Activated naive CD8-positive, alpha-beta T cell treated with anti-CD3 and anti-CD28 coated beads, Interleukin-2, amount 10 ng/mL, durations not matched to agents 7 days and 5 days (primary cell): ENCODE data around the gene MAD2L1BP. TPM values are rescaled to one million over a fixed set of nuclear protein-coding genes. Genes with fewer than 3 reads are reported as not detected.

ENCODE experiments used
- ATAC-seq: fragments of 150-1000 bp; cut with Tn5 transposase; one replicate; pipeline ENCODE4 v1.10.0; 2021; ENCODE audit warnings: low read depth, moderate library complexity
- POLR2A ChIA-PET: fragments of 350-600 bp; sonication (Branson Sonifier 250); formaldehyde crosslinking; loops from one replicate; lab custom pipeline; 2021; ENCODE audit warnings: antibody characterized with exemption; lab: Charles Lee
- DNase-seq: peaks from one replicate; pipeline ENCODE4 v3.0.0; 2021
- H3K27ac Mint-ChIP-seq: one replicate; pipeline ENCODE4 v1.8.0; 2022; ENCODE audit warnings: mild to moderate bottlenecking, mixed read lengths
- H3K27me3 Mint-ChIP-seq: one replicate; pipeline ENCODE4 v1.8.0; 2022; ENCODE audit warnings: mild to moderate bottlenecking, moderate library complexity, mixed read lengths
- H3K36me3 Mint-ChIP-seq: one replicate; pipeline ENCODE4 v1.8.0; 2021; ENCODE audit warnings: mild to moderate bottlenecking, mixed read lengths
- H3K4me1 Mint-ChIP-seq: one replicate; pipeline ENCODE4 v1.8.0; 2021; ENCODE audit warnings: mixed read lengths
- H3K4me3 Mint-ChIP-seq: one replicate; pipeline ENCODE4 v1.8.0; 2022; ENCODE audit warnings: mild to moderate bottlenecking, moderate library complexity, mixed read lengths
- H3K9me3 Mint-ChIP-seq: one replicate; pipeline ENCODE4 v1.8.0; 2021; ENCODE audit warnings: mixed read lengths
- total RNA-seq, 2 experiments: library from RNA; stranded (reverse); gene quantifications; one replicate each; pipeline ENCODE4 v1.2.3, GENCODE V29; 2021

The MAD2L1BP gene
- total RNA-seq, 2 experiments from 2014 or later = 39.7 to 40.2 TPM

DNA sequence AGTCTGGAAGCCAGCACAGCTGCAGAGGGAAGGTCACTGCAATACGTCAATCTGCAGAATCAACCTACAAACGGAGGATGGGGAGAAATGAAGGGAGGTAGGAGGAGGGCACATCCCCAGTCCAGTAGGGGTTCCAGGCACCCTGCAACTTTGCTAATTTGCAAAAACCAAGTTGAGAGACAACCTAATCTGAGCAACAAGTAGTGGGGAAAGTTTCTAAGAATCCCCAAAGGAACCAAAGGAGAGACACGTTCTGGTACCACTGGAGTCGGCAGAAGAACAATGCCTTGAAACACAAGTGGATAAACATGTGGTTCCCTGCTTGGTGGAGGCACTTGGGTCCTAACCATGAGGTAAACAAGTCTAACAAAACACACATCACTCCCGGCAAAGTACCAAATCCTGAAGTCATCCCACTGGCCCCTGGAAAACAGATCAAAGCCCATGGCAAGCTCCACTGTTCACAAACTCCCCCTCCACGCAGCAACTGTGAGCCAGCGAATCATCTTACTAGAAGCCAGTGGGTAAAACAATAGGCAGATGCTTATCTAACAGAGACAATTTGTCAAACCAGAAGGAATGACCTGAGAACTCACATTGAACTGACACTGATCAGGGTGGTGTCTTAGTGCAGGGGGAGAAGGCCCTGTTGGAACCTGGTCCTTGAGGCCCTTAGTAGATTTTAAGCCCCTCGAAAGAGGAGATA is 47.2 kb downstream of the MAD2L1BP start:
- POLR2A ChIA-PET = no interaction called here

DNA sequence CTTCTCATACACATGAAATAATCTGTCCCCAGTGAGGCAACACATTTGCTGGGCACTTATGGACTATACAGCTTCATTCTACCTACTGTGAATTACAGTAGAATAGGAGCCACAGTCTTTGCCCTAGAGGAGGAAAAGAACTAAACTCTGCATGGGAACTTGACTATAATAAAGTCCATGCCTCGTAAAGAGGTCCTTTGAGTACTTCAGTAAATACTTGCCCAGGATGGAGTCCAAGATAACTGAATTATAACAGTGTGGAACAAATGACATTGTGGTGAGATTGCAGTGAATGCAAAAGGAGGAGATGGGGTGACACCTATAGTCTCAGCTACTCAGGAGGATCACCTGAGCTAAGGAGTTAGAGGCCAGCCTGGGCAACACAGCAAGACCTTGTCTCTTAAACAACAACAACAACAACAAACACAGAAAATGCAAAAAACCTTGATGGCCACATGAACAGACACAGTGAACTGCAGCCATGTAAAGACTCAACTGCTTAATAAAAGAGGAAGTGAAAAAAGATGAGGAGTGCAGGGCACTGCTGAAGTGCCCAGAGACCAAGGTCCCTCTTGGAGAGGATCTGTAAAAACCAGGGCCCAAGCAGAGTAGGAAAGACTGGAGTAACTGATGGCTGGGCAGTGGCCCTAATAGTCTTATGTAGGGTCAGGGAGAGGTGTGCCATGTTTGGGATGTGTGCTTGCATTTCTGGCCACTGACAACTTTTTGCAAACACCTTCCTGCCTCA is 48.2 kb downstream of the MAD2L1BP start:
- no peak overlapping the region for H3K4me3 Mint-ChIP-seq
- no peak overlapping the region for H3K27ac Mint-ChIP-seq
- H3K36me3 Mint-ChIP-seq = peaks cover 13% of the 10 kb centered on the region
- H3K9me3 Mint-ChIP-seq = no peaks in the 10 kb centered on the region
- ATAC-seq (no peak), DNase-seq (no peak)
- POLR2A ChIA-PET = no interaction called here
- no peaks in the 10 kb centered on the region for H3K27me3 Mint-ChIP-seq
- peaks cover 33% of the 10 kb centered on the region for H3K4me1 Mint-ChIP-seq

More for the DNA sequence above, 47.2 kb downstream of the MAD2L1BP start:
- Mint-ChIP-seq H3K4me3 (no peak overlapping the region), H3K9me3 (no peaks in the 10 kb centered on the region), H3K4me1 (peaks cover 33% of the 10 kb centered on the region), H3K27ac (no peak overlapping the region), H3K36me3 (peaks cover 17% of the 10 kb centered on the region), H3K27me3 (no peaks in the 10 kb centered on the region)
- DNase-seq (no peak), ATAC-seq (no peak)

DNA sequence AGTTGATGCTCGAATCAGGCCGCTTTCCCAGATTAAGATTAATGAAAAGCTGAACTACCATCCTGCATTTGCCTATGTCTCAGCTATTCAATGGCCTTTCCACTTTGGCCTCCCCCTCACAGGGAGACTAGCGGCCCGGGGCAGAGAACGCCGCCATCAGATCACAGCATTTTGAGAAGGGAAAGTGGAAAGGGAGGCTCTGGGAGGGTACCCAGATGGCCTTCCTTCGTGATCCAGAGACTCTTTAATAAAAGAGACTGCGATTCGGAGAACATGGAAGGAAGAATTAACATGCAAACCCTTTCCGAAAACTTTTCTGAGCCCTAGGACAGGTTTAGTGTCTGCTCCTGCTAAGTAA is 51.4 kb downstream of the MAD2L1BP start:
- Mint-ChIP-seq H3K36me3 (peaks cover 8% of the 10 kb centered on the region), H3K27me3 (peaks cover 1% of the 10 kb centered on the region), H3K4me1 (peaks cover 31% of the 10 kb centered on the region), H3K27ac (peak overlapping the region; percentile 87), H3K9me3 (no peaks in the 10 kb centered on the region), H3K4me3 (peak overlapping the region; percentile 97)
- no peak for DNase-seq
- POLR2A ChIA-PET = interaction anchor here (1.1 to 1.8 kb wide), 2 partner anchors 16 to 51 kb away, joined by 3 to 4 read pairs; no protein-coding TSS in a partner anchor
- no peak for ATAC-seq

GRCh38 chr6:43687437-43688347 is 52.1 kb downstream of the MAD2L1BP start, which contains the start of gene MRPS18A:
Gene MRPS18A, minus strand, starts transcription at chr6:43687791. Its CDS starts 12 bp downstream, at chr6:43687779.
- peak within 1 kb of the TSS; percentile 97 for H3K4me3 Mint-ChIP-seq
- POLR2A ChIA-PET = interaction anchor here (0.5 to 1.8 kb wide), 10 partner anchors 9 to 720 kb away, joined by 3 to 4 read pairs (median 3); partner anchors contain the start of gene VEGFA
- no peaks in the 10 kb centered on the region for H3K9me3 Mint-ChIP-seq
- H3K4me1 Mint-ChIP-seq = peaks cover 31% of the 10 kb centered on the region
- H3K27ac Mint-ChIP-seq = peak within 1 kb of the TSS; percentile 87
- H3K36me3 Mint-ChIP-seq = peaks cover 8% of the 10 kb centered on the region
- peak; percentile 96 for ATAC-seq
- DNase-seq = peak; percentile 84
- H3K27me3 Mint-ChIP-seq = peaks cover 3% of the 10 kb centered on the region

DNA sequence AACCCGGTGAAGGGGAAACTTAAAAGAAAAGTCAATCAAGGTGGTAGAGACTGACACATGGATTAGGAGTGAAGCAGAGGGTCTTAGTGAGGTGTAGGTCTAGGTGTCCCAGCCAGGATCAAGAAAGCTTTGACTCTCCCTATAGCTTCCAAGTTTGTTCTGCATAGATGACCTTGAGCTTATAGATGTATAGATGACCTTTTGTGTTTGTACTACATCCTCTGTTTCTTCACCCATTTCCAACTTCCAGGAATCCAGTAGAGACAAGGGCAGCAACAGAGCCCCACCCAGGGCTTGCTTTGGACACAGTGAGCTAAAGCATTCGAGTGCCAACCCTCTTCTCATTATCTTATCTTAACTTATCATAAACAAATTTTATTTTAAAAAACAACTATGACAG is 53.8 kb downstream of the MAD2L1BP start:
- Mint-ChIP-seq H3K27me3 (peaks cover 3% of the 10 kb centered on the region), H3K27ac (no peak overlapping the region), H3K4me1 (peaks cover 20% of the 10 kb centered on the region), H3K4me3 (no peak overlapping the region), H3K36me3 (peaks cover 6% of the 10 kb centered on the region), H3K9me3 (no peaks in the 10 kb centered on the region)
- POLR2A ChIA-PET = interaction anchor here (0.5 to 1.7 kb wide), 2 partner anchors 60 to 320 kb away, joined by 3 read pairs; partner anchors contain the start of gene ZNF318
- DNase-seq = no peak
- no peak for ATAC-seq

Other genes starting within 250 kb of the MAD2L1BP start
- gene ABCC10, start 208.3 kb upstream of the MAD2L1BP start, total RNA-seq = 10 to 100 TPM; 51.0 to 58.3 TPM
- under 1 TPM; 0.30 to 0.37 TPM for gene DLK2, start 180.3 kb upstream of the MAD2L1BP start, total RNA-seq
- 10 to 100 TPM; 42.7 to 47.6 TPM for gene TJAP1, start 158.3 kb upstream of the MAD2L1BP start, total RNA-seq
- gene LRRC73, start 125.5 kb upstream of the MAD2L1BP start, total RNA-seq = under 1 TPM; 0.33 to 0.37 TPM
- 10 to 100 TPM; 63.2 to 71.8 TPM for gene YIPF3, start 118.9 kb upstream of the MAD2L1BP start, total RNA-seq
- 10 to 100 TPM; 28.8 to 29.7 TPM for gene POLR1C, start 118.8 kb upstream of the MAD2L1BP start, total RNA-seq
- 10 to 100 TPM; 46.1 to 47.0 TPM for gene XPO5, start 59.8 kb upstream of the MAD2L1BP start, total RNA-seq
- gene POLH, start 59.7 kb upstream of the MAD2L1BP start, total RNA-seq = 10 to 100 TPM; 57.3 to 62.0 TPM
- gene GTPBP2, start 6.6 kb upstream of the MAD2L1BP start, total RNA-seq = 100 to 1,000 TPM; 107 to 115 TPM
- gene RSPH9, start 9.2 kb downstream of the MAD2L1BP start, total RNA-seq = not detected
- 10 to 100 TPM; 38.3 to 40.3 TPM for gene MRPS18A, start 52.0 kb downstream of the MAD2L1BP start, total RNA-seq
- gene VEGFA, start 134.4 kb downstream of the MAD2L1BP start, total RNA-seq = 10 to 100 TPM; 33.6 to 39.5 TPM